NK-92 (cell line): ENCODE measurements around the gene WSB2.
"Not testable (repeated sequence)": the region's sequence is repeated elsewhere in the genome, so short reads cannot be mapped to it uniquely, and the experiment has no call there.

Source experiments
- DNase-seq: peaks from one replicate; lab custom pipeline; 2025; ENCODE audit not compliant: unreplicated experiment; lab: John Stamatoyannopoulos, UW

WSB2 gene

DNA sequence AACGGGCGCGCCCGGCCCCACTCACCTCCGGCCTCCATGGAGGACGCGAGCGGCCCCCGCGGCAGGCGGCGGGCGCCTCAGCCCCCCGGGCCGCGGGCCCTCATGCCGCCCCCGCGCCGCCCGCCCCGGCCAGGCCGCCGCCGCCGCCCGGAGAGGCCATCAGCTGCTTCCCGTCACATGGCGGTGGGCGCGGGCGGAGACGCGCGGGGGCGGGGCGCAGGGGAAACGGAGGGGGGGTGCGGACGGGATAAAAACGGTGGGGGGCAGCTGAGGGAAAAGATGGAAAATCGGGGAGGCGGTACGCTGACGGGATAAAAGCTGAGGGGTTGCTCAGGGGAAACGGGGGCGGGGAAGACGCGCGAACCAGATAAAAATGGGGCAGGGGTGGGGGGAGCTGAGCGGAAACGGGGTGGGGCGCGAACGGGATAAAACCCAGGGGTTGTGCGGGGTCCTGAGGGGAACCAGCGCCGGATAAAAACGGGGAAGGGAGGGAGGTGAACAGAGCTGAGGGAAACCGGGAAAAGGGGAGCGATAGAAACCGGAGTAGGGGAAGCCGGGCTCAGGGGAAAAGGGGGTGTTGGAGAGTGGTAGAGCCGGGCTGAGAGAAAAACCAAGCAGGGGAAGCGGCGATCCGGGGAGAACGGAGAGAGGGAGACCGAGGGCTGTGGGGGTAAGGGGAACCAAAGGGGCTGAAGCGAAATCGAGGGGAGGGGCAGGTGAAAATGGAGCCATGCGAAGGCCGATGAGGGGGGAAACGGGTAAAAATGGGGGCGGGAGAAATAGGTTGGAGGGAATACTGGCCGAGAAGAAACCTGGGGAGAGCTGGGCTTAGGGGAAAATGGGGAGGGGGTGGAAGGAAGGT lies at the start of gene WSB2:
TSS of gene WSB2 (minus strand) at position 169 of the 862 bp plus-strand sequence. CDS start at position 38, 131 bp downstream.
- DNase-seq = no peak

DNA sequence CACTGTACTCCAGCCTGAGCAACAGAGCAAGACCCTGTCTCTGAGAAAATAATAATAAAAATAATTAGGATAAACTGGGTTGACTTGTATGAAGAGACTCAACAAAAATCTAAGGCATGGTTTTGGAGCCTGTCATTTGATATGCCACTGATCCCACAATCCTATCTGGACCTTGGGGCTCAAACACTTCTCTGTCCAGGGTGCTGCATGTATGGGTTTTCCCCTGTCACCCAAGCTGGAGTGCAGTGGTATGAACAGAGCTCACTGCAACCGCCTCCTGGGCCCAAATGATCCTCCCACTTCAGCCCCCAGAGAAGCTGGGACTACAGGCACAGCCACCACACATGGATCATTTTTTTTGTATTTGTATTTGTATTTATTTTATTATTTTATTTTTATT lies 48.1 kb upstream of the WSB2 start:
- DNase-seq = no peak

- DNase-seq = no peak
These were observed 46.7 kb upstream of the WSB2 start for GRCh38 chr12:118107694-118108093.

GRCh38 chr12:118107011-118107410 lies 46.0 kb upstream of the WSB2 start:
- DNase-seq = no peak

GRCh38 chr12:118103601-118104382 lies 42.8 kb upstream of the WSB2 start, which contains the start of gene VSIG10:
Gene VSIG10 (minus strand): TSS chr12:118104011. CDS start chr12:118103671, 340 bp downstream.
- DNase-seq = no peak

DNA sequence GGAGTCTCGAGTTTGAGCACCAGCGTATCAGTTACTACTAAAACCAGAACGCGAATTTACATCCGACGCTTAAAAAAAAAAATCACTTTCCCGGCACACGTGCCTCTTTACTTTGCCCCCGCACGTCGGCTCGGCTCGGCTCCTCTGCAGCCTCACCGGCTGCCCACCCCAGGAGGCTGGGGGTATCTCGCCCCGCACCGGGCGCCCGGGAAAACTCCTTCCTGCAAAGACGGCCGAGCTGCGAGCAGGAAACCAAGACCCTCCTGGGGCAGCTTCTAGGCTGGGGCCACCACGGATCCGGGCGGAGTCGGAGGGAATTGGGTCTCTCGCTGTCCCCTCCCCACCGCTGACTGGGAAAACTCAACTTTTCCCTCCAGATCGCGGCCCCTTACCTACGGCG lies 42.2 kb upstream of the WSB2 start:
- no peak for DNase-seq

GRCh38 chr12:118102609-118103008 lies 41.6 kb upstream of the WSB2 start:
- DNase-seq = no peak

DNA sequence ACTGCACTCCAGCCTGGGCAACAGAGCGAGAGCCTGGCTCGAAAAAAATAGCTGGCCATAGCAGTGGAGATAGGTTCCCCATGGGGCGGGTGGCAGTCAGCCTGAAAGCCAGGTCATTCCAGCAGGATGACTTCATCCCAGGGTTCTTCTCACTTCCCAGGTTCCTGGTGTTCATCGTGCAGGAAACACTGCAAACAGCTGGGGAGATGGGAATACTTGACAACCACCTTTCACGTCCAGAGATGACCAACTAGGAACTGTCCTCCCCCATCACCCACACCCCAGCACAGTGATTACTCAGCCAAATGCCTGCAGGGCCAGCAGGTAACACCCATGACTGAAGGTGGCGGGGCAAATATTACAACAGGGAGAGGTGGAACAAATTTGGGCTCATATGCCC lies 41.1 kb upstream of the WSB2 start:
- no peak for DNase-seq

DNA sequence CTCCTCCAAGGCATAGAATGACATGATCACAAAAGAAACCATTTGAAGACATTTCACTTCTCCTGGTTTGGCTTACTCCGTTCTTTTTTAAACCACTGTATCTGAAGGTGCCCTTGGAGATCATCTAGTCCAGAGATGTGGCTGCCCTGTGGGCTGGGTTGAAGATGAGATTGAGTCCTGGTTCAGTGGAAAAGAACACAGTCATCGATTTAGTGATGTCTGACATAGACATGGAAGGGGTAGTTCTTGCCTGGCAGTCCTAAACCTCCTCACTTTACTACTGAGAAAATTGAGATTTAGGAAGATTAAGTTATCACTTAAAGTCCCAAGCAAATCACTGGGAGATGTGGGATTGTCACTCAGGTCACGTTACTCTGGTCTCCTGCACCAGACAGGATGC lies 40.1 kb upstream of the WSB2 start:
- no peak for DNase-seq

GRCh38 chr12:118098911-118099671 lies 38.1 kb upstream of the WSB2 start:
- DNase-seq = no peak

DNA sequence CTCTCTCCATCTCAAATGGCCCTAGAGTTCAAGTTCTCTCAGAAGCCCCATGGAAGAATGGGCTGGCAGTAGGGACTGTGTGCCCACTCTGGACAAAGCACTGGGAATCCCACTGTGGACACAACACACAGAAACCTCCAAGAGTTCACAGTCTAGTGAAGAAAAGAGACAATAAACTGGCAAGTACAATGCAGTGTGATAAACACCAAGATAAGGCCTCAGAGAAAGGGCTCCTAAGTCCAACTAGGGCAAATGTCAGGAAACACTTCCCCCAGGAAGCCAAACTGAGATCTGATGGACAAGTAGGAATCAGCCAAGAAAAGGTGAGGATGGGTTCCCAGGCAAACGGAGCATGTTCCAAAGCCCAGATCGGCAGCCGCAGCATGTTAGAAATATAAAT lies 37.4 kb upstream of the WSB2 start:
- no peak for DNase-seq

DNA sequence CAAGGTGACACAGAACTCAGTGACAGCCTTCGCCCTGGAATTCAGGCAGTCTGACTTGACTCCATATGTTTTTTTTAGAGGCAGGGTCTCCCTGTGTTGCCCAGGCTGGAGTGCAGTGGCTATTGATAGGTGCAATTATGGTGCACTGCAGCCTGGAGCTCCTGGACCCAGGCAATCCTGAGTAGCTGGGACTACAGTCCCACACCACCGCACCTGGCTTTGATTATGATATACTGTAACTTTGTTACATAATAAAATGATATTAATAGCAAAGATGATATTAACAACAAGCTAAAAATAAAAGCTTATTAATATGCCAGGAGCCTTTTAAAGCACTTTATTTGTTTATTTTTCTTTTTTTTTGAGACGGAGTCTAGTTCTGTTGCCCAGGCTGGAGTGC lies 33.1 kb upstream of the WSB2 start:
- DNase-seq = no peak

DNA sequence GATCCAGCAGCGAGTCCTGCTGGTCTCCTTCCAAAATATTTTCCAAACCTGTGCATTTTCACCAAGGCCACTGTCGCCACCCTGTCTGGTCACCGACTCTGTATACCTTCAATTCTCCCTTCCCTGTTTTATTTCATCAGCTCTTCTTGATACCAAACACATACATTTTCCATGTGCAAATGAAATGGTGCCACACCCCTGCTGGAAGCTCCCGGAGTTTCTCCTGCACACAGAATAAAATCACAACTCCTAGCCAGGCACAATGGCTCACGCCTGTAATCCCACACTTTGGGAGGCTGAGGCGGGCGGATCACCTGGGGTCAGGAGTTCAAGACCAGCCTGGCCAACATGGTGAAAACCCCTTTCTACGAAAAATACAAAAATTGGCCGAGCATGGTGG lies 28.8 kb upstream of the WSB2 start:
- no peak for DNase-seq

GRCh38 chr12:118082161-118082560 lies 21.2 kb upstream of the WSB2 start:
- no peak for DNase-seq

DNA sequence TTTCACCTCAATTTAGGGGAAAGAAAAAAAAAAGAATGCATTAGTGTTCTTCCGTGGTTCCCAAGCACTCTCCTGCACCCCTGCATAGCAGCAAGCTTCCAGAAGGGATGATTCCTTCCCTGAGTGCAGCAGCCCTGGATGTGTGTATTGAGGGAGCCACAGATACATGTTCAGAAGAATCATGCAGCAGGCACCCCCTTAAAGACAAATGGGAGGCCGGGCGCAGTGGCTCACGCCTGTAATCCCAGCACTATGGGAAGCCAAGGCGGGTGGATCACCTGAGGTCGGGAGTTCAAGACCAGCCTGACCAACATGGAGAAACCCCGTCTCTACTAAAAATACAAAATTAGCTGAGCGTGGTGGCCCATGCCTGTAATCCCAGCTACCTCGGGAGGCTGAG lies 20.5 kb upstream of the WSB2 start:
- DNase-seq = not testable (repeated sequence)

- DNase-seq = no peak
These were observed 12.8 kb upstream of the WSB2 start for GRCh38 chr12:118073768-118074167.

- no peak for DNase-seq
These were observed 9.7 kb upstream of the WSB2 start for GRCh38 chr12:118070650-118071049.

DNA sequence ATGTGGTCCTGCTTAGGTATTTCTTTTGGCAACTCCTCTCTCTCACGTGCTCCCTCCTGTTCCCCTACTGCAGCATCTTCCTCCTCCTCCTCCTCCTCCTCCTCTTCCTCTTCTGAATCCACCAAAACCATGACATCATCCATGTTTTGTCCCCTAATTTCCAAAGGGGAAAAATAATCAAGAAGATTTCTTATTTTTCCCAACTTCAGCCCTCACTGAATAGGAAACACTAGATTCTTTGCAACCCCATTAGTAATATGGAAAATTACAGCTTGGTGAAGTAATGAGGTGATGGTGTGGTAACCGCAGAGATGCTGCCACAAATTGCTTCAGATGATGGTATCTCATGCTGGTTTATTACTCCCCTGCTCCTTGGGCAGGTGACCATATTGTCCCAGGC lies 7.5 kb upstream of the WSB2 start:
- DNase-seq = no peak

GRCh38 chr12:118065380-118065779 lies 4.4 kb upstream of the WSB2 start:
- no peak for DNase-seq

DNA sequence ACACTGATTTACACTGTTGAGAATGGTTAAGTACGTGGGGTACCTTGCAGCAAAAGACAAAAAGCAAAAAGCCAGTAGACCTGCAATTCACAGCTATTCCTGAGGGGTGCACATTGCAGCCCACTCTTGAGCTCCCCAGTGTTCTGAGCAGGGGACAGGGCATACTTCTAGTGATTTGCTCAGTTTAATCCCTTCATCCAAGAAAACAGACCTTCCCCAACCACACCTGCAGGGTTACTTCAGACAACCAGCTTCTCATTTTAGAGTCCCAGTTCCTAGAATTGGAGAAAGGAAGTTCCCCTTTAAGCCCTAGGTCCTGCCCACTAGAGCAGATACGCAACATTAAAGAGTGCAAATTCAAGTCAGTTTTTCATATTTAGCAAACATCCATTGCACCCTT lies 3.6 kb upstream of the WSB2 start:
- no peak for DNase-seq

DNA sequence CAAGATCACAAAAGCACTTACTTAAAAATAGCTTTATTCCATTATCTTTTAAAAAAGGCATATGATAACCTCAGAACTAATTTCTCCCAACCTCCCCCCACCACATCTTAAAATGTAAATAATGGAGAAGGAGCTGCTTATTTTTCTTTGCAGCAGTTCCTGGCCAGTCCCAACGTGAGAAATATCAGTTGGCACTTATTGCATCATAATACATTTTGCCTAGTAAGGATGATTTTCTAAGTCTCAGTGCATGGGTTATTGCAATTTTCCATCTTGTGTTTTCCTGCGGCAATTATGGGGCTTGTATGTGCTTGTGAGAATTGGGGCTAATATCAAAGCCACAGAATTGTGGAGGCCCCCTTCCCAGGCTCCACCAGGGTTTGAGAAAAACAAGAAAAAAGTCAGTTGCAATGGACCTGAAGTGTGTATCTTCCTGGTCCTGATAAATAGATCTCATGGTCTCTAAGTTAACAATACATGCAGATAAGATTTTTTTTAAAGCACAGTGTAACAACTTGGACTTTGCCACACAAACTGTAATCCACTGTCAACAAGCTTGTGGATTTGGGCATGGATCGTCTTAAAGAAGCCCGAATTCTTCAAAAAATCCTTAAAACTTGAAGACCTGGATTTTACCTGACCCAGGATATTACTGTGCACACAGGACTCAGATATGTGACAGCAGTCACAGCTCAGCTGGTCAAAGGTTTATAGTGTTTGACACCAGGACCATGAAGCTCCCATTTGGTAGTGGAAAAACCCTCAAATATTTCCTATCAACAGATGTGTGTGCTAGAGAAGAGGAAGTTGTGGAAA lies 2.8 kb upstream of the WSB2 start:
- no peak for DNase-seq
